SW480 (cell line): ENCODE data around the gene NLE1.
"Not testable (repeated sequence)": the region's sequence is repeated elsewhere in the genome, so short reads cannot be mapped to it uniquely, and the experiment has no call there.

Experiments
- DNase-seq: peaks from one replicate; pipeline ENCODE4 v3.0.0-alpha.2; 2016; ENCODE audit warnings: low spot score

The NLE1 gene

DNA sequence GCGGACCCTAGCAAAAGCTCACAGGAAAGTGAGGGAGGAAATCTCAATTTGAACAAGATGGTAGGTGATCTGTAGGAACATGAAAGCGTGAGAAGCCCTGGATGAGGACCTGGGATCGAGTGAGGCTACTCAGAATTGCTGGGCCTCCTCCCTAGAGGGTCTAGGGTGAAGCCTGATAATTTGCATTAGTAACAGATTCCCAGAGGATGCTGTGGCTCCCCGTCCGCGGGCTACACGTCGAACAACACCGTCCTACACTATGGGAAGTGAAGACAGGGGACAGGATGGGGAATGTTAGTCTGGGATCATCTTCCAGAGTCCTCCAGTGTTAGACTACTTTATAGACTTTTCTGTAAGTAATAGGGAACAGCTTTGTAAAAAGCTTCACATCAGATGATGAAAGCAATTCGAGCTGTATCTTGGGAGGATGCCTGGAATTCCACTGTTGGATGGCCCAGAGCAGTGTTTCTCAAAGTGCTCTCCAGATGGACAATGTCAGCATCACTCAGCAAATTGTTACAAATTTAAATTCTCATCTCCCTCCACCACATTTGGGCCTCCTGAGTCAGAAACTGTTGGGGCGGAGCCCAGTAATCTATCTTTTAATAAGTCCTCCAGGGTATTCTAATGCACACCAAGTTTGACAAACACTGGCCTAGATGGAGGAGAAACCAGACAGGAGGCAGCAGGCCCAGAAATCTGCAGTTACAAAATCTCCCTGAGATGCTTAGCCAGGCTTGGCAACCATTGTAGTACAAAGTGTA, 14.2 kb downstream of the NLE1 start:
- no peak for DNase-seq

DNA sequence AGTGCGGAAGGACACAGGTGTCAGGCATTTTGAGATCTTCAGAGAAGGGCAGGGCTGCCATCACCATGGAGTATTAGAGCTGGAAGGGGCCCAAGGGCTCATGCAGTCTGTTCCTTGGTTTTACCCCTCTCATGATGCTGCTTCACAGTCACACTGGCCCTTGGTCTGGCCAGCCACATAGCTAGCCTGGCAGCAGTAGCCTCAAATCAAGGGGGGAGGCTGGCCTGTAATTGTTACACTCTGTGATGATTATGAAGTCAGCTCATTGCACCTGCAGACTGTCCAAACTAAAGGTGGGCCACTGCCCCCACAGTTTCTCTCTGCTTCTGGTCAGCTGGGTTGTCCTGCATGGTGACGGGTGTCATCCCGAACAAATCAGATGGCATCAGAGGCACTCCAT, 20.8 kb downstream of the NLE1 start, which contains the start of gene FNDC8:
TSS of gene FNDC8 (plus strand) at position 301 of the 400 bp plus-strand sequence. CDS start at position 380, 79 bp downstream.
- DNase-seq, result no peak

DNA sequence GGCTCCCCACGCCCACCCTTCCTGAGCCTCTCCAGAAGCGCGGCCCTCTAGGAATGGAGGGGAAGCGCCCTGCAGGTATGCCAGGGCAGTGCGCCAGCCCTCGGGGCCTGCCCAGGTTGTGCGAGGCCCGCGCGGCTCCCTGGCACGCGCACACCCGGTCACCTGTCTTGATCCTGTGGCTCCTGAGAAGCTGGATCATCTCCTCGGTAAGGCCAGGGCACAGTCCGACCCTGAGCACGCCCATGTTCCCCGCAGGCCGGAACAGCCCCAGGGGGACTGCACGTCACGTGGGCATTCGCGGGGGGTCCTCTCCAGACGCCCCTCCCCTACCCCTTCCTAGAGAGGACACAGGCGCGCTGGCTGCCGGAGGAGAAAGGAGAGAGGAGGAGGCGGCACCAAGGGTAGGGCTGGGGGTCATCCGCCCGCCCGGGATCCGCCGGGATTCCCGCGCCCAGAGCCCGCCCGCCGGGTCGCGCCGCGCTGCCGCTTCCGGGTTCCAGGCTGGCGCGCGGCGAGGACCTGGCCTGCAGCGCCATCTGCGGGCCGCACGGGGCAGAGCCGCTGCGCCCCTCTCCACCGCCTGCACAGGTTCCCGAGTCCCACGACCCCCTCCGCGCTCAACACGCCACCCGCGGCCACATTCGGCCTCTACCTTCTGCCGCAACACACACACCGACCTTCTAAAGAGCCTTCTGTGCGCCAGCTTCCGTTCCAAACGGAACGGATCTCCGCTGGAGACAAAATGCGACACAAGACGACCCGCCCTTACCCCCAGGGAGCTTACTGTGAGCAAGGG, 22.5 kb downstream of the NLE1 start, which contains the start of gene RAD51D:
TSS of gene RAD51D (minus strand) at position 491 of the 796 bp plus-strand sequence. CDS start at position 244, 247 bp downstream.
- DNase-seq, result peak; percentile 69

DNA sequence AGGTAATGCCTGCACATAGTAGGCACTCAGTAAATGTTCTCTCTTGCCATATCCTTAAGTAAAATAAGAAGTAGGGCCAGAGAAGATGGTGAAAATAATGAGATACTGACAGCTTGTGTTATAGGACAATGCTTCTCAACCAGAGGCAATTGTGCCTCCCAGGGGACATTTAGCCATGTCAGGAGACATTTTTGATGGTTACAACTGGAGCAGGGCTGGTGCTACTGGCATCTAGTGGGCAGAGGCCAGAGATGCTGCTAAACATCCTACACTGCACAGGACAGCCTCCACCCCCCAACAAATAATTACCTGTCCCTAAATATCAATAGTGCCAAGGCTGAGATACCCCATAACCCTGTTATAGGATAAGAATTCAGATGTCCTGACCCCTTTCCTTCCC, 24.1 kb downstream of the NLE1 start:
- DNase-seq, result no peak

DNA sequence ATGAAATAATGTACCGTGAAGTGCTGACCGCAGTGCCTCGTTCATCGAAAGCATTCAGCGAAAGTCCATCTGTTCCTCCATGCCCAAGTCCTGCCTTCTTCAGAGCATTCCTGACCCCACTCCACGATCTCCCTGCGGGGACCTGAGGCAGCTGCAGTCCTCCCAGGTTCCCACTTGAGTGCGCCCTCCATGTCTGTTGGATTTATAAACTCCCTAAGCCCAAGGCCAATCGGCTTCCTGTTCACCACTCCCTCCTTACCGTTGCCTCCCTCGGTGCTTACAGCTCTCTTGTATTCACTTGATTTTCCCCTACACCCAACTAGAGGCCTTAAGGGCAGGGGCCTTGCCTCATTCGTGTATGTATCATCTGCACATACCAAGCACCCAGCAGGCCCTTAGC, 25.3 kb downstream of the NLE1 start:
- DNase-seq, result no peak

DNA sequence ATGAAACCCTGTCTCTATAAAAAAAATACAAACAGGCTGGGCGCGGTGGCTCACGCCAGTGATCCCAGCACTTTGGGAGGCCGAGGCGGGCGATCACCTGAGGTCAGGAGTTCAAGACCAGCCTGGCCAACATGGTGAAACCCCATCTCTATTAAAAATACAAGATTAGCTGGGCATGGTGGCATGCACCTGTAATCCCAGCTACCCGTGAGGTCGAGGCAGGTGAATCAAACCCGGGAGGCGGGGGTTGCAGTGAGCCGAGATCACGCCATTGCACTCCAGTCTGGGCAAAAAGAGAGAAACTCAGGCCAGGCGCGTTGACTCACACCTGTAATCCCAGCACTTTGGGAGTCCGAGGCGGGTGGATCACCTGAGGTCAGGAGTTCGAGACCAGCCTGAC, 31.3 kb downstream of the NLE1 start:
- DNase-seq, result not testable (repeated sequence)

DNA sequence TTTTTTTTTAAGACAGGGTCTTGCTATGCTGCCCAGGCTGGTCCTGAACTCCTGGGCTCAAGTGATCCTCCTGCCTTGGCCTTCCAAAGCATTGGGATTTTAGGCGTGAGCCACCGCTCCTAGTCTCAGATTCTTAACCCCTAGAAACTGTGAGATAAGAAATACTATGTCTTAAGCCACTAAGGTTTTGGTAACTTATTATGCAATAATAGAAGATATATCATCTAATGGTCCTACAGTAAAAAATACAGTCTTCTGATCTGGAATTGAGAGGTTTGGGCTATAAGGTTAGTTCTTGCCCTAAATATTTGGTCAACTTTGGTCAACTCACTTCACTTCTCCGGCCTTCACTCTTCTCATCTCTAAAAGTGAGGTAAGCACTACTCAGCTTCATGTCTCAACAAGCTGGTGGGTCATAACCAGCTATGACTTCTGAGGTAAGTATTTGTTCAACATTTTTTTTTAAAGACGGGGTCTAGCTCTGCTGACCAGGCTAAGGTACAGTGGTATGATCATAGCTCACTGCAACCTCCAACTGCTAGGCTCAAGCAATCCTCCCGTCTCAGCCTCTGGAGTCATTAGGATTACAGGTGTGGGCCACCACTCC, 37.2 kb downstream of the NLE1 start:
- DNase-seq, result no peak

DNA sequence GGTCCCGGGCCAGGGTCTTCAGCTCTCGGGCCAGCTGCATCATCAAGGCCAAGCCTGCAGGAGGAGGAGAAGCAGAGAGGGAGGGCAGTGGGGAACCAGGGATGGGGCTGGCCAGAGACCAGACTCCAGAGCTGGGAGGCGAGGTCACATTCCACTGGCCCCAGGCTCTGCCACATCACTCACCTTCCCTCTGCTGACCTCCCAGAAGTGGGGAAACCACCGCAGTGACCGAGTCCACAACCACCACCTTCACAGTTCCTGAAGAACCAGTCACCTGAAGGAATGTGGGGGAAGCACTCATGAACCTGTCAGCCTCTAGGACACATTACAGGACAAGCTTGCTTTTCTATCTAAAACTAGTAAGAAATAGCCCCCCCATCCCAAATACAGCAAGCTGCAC, 38.8 kb downstream of the NLE1 start:
- DNase-seq, result peak; percentile 24

DNA sequence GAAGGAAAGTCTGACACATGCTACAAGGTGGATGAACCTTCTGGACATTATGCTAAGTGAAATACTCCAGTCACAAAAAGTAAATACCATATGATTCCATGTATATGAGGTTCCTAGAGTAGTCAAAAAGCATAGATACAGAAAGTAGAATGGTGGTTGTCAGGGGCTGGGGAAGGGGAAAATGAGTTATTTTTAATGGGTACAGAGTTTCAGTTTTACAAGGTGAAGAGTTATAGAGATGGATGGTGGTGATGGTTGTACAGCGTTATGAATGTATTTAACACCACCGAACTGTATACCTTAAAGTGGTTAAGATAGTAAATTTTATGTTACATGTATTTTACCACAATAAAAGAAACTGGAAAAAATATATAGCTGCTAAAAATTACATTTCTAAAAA, 40.4 kb downstream of the NLE1 start:
- DNase-seq, result no peak

DNA sequence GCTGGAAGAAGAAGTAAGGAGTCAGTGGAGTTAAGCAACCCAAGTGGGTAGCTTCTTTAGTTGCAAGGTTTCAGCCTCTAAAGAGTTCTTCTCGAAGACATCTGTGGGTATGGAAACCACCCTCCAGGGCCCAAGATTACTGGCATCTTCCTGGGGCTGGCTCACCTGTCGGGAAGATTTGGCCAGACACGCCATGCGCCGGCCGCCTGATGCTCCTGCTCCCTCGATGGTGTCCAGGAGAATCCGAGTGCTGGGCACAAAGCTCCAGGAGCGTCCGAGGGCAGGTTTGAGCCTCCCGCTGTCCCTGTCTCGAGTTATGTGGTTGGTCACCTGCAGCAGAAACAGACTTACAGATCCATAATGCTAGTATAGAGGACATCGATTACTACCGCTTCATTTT, 41.1 kb downstream of the NLE1 start:
- DNase-seq, result no peak

DNA sequence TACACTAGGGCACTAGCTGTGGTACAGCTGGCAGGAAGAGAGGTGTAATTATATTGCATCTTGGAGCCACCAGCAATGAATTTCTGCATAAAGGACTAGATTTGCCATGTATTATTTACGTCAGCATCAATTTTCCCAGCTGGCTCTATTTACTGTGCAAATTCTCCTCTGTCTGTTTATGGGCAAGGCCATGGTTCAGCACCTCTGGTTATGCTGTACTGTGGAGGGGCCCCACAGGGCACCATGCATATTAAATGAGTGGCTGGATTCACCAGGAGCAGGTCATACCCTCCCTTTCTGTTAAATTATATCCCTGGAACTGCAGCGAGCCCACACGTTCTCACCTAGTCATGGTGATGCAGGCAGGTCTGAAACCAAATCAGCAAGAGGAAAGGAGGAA, 42.2 kb downstream of the NLE1 start:
- no peak for DNase-seq

DNA sequence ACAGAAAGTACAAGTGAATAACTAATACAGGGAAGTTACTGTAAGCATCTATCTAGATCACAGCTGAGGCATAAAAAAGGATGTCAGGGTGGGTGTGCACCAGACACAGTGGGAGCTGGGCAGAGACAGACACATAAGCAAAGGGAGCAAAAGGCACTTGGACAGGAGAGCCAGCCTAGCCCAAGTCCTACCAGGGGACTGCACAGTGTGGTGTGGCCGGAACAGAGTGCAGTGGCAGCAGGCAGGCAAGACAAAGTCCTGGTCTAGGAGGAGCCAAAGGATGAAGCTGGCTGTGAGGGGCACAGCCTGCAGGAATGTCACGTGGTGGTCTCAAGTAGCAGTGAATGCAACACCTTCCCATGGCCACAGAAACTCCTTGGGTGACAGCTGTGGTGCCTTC, 44.3 kb downstream of the NLE1 start:
- no peak for DNase-seq

DNA sequence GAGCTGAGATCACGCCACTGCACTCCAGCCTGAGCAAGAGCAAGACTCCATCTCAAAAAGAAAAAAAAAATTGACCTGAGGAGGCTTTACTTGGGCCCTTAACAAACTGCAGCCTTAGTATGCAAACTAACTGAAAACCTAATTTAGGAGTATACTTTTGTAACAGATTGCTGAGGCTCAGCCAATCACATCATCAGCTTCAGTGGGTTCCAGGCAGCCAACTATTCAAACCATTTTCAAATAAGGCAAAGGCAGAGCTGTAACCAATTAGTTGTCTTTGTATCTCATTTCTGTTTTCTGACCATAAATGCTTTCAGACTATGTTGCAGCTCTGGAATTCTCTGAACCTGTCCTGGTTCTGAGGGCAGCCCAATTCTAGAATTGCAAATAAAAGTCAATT, 46.4 kb downstream of the NLE1 start:
- DNase-seq, result no peak

DNA sequence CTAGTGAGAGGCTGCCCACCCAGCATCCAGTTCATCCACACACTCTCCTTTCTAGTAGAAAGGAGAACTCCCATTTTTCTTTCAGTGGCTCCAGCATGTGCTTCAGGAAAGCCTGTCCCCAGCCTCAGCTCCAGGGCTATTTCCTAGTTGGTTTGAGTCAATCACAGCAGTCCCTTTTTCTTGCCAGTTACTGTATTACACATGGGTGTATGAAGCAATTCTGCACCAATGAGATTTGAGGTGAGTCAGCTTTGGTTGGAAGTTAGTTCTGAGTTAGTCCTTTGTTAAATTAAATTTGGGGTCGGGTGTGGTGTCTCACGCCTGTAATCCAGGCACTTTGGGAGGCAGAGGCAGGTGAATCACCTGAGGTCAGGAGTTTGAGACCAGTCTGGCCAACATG, 47.2 kb downstream of the NLE1 start:
- DNase-seq, result peak; percentile 31

DNA sequence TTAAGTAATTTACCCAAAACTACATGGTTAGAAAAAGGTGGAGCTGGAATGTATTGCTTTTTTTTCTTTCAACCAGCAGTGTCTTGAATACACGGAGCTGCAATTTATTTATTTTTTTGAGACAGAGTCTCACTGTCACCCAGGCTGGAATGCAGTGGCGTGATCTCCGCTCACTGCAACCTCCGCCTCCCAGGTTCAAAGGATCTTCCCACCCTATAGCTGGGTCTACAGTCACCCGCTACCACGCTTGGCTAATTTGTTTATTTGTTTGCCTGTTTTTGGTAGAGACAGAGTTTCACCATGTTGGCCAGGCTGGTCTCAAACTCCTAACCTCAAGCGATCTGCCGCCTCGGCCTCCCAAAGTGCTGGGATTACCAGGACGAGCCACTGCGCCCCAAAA, 51.4 kb downstream of the NLE1 start:
- DNase-seq, result not testable (repeated sequence)

DNA sequence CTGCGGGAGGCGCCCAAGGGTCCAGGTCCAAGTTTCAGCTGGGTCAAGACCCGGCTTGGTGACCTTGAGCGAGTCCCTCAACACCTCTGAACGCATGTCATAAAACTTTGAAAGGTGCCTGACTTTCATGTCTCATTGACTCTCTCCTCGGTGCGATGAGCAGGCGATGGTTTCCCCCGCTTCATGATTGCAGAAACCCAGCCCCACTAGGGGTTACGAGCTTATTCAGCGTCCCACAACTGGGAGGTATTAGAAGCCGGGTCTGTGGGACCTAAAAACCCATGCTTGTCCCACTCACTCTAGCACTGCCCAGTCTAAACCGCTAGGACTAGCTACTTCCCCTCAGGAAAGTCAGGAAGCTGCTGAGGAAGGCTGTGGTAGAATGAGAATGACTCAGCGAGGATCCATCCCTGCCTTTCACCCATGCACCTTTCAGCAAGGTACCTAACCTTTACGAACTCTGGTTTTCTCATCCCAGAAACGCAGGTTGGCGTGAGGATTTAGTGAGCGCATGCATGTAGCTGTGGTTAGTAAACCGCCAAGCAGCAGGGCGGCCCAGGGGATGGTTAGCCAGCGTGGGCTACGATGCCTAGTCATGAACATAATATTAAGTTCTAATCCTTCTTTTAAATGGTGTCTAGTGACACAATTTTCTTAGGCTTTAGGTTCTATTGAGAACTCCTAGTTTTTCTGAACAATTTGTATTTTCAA, 52.4 kb downstream of the NLE1 start:
- DNase-seq, result peak; percentile 91

DNA sequence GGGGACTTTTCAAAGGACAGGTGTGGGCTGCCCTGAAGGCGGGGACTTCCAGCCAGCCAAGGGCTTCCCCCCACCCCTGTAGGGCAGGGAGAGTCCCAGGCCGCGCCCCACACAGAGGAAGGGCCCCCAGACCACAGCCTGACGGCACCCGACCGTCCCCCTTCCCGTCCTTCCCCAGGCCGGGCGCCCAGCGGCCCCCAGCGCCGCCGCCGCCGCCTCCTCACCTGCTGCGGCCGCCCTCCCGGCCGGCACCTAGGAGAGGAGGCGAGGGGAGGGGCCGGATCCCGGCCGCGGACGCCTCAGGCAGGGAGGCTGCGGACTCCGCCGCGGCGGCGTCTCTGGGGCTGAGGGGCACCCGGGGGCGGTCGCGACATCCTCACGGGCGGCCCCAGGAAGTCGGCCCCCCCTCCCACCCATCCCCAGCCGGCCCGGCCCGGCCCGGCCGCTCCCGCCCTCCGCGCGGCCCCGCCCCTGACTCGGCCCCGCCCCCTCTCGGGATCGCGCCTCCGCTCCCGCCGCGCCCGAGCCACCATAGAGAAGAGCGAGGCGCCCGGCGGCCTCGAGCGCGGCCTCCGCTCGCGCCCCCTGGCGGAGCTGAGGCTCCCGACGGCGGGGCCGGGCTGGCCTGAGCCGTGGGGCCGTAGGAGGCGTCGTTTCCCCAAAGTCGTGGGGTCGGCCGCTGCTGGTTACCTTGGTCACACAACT, 53.1 kb downstream of the NLE1 start:
- DNase-seq, result peak; percentile 82

DNA sequence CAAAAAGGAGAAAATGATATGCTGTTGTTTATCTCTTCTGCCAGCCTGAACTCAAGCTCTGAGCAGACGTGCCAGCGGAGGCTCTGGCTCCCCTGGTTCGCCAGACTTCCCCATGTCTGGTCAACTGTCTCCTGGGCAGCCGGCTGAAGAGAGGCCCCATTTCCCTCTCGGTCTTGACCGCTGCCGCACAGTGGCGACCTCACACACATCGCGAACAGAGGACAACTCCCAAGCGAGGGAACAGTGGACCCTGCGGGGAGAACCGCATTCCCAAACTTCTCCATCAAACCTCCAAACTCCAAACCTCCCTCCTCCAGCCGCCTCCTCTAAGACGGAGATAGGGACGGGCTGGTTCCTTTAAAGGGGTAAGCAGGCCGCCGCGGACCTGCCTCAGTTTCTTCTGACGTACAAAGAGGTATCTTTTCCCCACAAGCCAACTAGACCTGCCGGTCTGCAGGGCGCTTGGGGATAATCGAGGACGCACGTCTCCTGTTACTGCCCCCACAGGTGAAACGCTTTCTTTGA, 53.7 kb downstream of the NLE1 start:
- peak; percentile 78 for DNase-seq

DNA sequence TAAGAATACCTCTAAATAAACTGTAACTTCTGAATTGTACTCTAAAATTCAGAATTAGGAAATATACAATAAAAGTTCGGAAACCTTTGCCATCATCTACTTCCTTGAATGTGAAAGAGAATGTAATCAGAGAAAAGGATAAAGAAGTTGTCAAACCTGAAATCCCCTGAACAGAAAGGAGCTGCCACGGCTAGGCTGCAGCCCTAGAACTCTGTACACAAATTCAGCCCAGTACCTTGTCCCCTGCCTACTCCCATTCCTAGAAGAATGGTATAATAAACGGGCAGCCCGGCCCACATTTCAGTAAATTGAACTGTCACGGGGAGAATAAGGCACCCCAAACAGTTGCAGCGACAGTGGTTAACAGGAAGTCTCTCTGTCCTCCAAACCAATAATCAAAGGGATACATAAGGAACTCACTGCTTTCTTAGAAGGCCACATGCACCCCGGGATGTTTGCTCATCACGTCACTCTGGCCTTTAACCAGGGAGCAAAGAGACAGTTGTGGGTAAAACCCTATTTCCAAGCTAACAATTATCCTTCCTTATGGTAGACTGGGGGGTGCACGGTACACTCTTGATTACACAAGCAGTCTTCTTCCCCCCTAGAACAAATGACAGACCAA, 54.3 kb downstream of the NLE1 start:
- DNase-seq, result peak; percentile 36

DNA sequence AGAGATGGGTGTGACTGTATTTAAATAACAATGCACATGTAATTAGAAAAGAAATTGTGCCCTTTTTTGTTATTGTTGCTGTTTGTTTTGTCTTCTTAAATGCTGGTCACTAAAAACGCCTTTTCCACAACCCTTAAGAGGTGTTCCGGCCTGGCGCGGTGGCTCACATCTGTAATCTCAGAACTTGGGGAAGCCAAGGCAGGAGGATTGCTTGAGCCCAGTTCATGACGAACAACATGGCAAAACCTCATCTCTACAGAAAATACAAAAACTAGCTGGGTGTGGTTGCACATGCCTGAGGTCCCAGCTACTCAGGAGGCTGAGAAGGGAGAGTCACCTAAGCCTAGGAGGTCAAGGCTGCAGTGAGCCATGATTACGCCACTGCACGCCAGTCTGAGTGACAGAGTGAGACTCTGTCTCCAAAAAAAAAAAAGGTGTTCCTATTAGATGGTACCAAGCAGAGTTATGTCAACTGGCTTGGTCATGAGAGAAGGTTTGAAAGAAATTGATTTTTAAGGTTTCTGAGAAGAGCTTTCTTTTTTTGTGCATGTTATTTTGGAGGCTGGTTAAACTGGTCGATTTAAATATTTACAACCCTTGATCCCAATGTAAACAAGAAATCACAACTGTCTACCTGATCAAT, 55.1 kb downstream of the NLE1 start:
- no peak for DNase-seq
